CD14-positive monocyte (primary cell): ENCODE data around the gene DGCR6. TPM values are rescaled to one million over a fixed set of nuclear protein-coding genes. Genes with fewer than 3 reads are reported as not detected.

Experiments
- DNase-seq, 3 donors: peaks; one replicate each; pipeline ENCODE4 v3.0.0-alpha.2; 2011 to 2022
- H2AFZ ChIP-seq: 2 replicates; pipeline ENCODE4 v1.6.0; 2012; ENCODE audit warnings: mild to moderate bottlenecking, low read depth, low read length, inconsistent platforms; ENCODE audit not compliant: insufficient read depth, poor library complexity, severe bottlenecking
- H3K27ac ChIP-seq, 2 donors: 1 replicate in 1 of 2; 2 replicates in 1 of 2; pipeline ENCODE4 v1.5.1; 2012 to 2013; ENCODE audit warnings: low read length in 2 of 2, control low read depth in 1 of 2, inconsistent platforms in 1 of 2, low read depth in 1 of 2, mild to moderate bottlenecking in 1 of 2
- H3K27me3 ChIP-seq, 2 donors: one replicate each; pipeline versions ENCODE4 v1.6.0 to v1.6.1; 2011 to 2013; ENCODE audit warnings: low read length in 2 of 2; ENCODE audit not compliant: control insufficient read depth in 2 of 2, insufficient read depth in 2 of 2
- H3K36me3 ChIP-seq, 2 donors: replicated peaks in 1 of 2; 1 replicate in 1 of 2; 2 replicates in 1 of 2; pipeline versions ENCODE4 v1.5.1 to v1.6.1; 2012 to 2013; ENCODE audit warnings: low read length in 2 of 2, control low read depth in 1 of 2, inconsistent platforms in 1 of 2, mild to moderate bottlenecking in 1 of 2; ENCODE audit not compliant: insufficient read depth in 2 of 2, control insufficient read depth in 1 of 2
- H3K4me1 ChIP-seq, 2 donors: 1 replicate in 1 of 2; 2 replicates in 1 of 2; pipeline versions ENCODE4 v1.5.1 to v1.6.1; 2012 to 2013; ENCODE audit warnings: low read length in 2 of 2, control low read depth in 1 of 2, inconsistent platforms in 1 of 2, mild to moderate bottlenecking in 1 of 2, moderate library complexity in 1 of 2; ENCODE audit not compliant: insufficient read depth in 2 of 2, control insufficient read depth in 1 of 2
- H3K4me2 ChIP-seq: replicated peaks from 2 replicates; pipeline ENCODE3; 2012; ENCODE audit warnings: low read length, moderate library complexity, mild to moderate bottlenecking; ENCODE audit not compliant: poor library complexity, severe bottlenecking; ENCODE audit errors: extremely low read depth
- H3K4me3 ChIP-seq, 3 experiments: fragments of 200-600 bp in 1 of 3; sonication (generic) in 1 of 3; replicated peaks in 1 of 3; 1 replicate in 2 of 3; 2 replicates in 1 of 3; pipeline ENCODE4 v1.5.1; 2011 to 2013; ENCODE audit warnings: low read length in 3 of 3, mild to moderate bottlenecking in 3 of 3, control low read depth in 2 of 3, low read depth in 2 of 3, inconsistent platforms in 1 of 3, moderate library complexity in 1 of 3
- H3K79me2 ChIP-seq: 2 replicates; pipeline ENCODE4 v1.6.0; 2012; ENCODE audit warnings: mild to moderate bottlenecking, control low read depth, inconsistent platforms, low read length, moderate library complexity; ENCODE audit not compliant: insufficient read depth
- H3K9ac ChIP-seq: 2 replicates; pipeline ENCODE4 v1.6.0; 2017; ENCODE audit warnings: low read length, mild to moderate bottlenecking; ENCODE audit not compliant: insufficient read depth, poor library complexity, severe bottlenecking
- H3K9me3 ChIP-seq, 2 donors: replicated peaks in 1 of 2; 1 replicate in 1 of 2; 2 replicates in 1 of 2; pipeline versions ENCODE4 v1.5.1 to v1.6.1; 2012 to 2013; ENCODE audit warnings: low read length in 2 of 2, control low read depth in 1 of 2; ENCODE audit not compliant: control insufficient read depth in 1 of 2, insufficient read depth in 1 of 2
- H4K20me1 ChIP-seq: 2 replicates; pipeline ENCODE4 v1.6.0; 2012; ENCODE audit warnings: mild to moderate bottlenecking, low read length, control low read depth, moderate library complexity; ENCODE audit not compliant: insufficient read depth
- H3K27ac Mint-ChIP-seq, 7 donors: one replicate each; pipeline ENCODE4 v1.8.0; 2020; ENCODE audit warnings: mild to moderate bottlenecking in 7 of 7, mixed read lengths in 7 of 7, moderate library complexity in 6 of 7, inconsistent platforms in 2 of 7
- H3K27me3 Mint-ChIP-seq, 3 donors: one replicate each; pipeline ENCODE4 v1.8.0; 2021 to 2022; ENCODE audit warnings: low read depth in 3 of 3, mild to moderate bottlenecking in 3 of 3, mixed read lengths in 3 of 3, moderate library complexity in 3 of 3, inconsistent platforms in 1 of 3
- H3K36me3 Mint-ChIP-seq, 2 donors: one replicate each; pipeline ENCODE4 v1.8.0; 2020; ENCODE audit warnings: mixed read lengths in 2 of 2, inconsistent platforms in 1 of 2, mild to moderate bottlenecking in 1 of 2
- H3K4me1 Mint-ChIP-seq: one replicate; pipeline ENCODE4 v1.8.0; 2020; ENCODE audit warnings: mild to moderate bottlenecking, mixed read lengths
- H3K4me3 Mint-ChIP-seq, 2 donors: one replicate each; pipeline ENCODE4 v1.8.0; 2020; ENCODE audit warnings: mild to moderate bottlenecking in 2 of 2, mixed read lengths in 2 of 2, moderate library complexity in 1 of 2
- H3K9me3 Mint-ChIP-seq, 7 donors: one replicate each; pipeline ENCODE4 v1.8.0; 2020 to 2022; ENCODE audit warnings: mixed read lengths in 7 of 7, mild to moderate bottlenecking in 6 of 7, moderate library complexity in 6 of 7, inconsistent platforms in 2 of 7
- WGBS: methylation state at CpG from one replicate; pipeline ENCODE4 v1.1.5; 2013; ENCODE audit warnings: missing lambda C conversion rate; ENCODE audit not compliant: insufficient coverage; 5-methylcytosine and 5-hydroxymethylcytosine counted together
- intact Hi-C, 2 donors: fragments of 100-400 bp; cut with micrococcal nuclease; formaldehyde crosslinking; loops; one replicate each; pipeline versions ENCODE4 v1.15.0 to v1.15.1; 2023
- polyA plus RNA-seq, 3 donors: library from polyadenylated mRNA; depleted of rRNA in 1 of 3; unstranded in 2 of 3; stranded (reverse) in 1 of 3; fragments of 300-500 nt in 2 of 3; fragments of >200 nt in 1 of 3; fragmentation: Illumina TruSeq in 2 of 3; gene quantifications; 1 replicate in 2 of 3; 2 replicates in 1 of 3; pipeline ENCODE4 v1.2.3, GENCODE V29; 2012 to 2021
- TF ChIP-seq, protein P1 (sequence below): fragments of 200-600 bp; IDR thresholded peaks from one replicate; pipeline ENCODE4 v1.8.0; 2022; ENCODE audit warnings: antibody characterized with exemption, mild to moderate bottlenecking

DGCR6 gene
- polyA plus RNA-seq, 3 donors = 0.17 to 5.1 (median 0.36) TPM

DNA sequence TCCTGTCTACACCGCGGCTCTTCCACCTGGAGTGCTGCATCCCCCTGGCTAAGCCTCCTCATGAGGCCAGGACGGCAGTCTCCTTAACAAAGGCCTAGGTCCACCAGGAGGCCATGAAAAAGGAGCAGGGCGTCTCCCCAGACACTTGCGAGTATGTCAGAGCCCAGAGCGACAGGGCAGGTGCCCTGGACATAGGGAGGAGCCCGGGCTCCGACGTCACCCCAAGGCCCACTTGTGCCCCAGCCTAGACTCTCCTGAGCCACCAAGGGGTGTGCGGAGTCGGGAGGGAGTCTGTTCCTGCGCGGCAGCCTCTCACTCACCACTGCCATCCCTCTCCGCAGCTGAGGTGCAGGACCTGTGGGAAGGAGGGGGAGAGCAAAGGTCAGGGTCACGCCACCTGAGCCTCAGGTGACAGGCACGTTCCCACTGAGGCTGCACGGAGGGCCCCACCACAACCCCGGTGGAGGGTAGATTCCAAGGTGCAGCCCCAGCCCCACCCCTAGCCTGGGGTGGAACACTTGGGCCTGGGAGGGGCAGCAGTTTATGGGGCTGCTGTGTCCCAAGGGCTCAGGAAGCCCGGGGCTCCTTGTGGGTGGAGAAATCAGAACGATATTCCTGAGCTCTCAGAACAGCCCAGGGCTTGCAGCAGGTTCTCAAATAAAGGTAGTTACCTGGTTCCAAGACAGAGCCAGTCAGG lies 19.4 kb downstream of the DGCR6 start:
- no peak overlapping the region for H3K4me2 ChIP-seq
- no peak overlapping the region for H3K4me3 Mint-ChIP-seq
- H3K9me3 Mint-ChIP-seq = no peaks in the 10 kb centered on the region
- H3K4me1 Mint-ChIP-seq = no peaks in the 10 kb centered on the region
- no peak overlapping the region for H3K27ac Mint-ChIP-seq
- TF ChIP-seq, protein P1, sequence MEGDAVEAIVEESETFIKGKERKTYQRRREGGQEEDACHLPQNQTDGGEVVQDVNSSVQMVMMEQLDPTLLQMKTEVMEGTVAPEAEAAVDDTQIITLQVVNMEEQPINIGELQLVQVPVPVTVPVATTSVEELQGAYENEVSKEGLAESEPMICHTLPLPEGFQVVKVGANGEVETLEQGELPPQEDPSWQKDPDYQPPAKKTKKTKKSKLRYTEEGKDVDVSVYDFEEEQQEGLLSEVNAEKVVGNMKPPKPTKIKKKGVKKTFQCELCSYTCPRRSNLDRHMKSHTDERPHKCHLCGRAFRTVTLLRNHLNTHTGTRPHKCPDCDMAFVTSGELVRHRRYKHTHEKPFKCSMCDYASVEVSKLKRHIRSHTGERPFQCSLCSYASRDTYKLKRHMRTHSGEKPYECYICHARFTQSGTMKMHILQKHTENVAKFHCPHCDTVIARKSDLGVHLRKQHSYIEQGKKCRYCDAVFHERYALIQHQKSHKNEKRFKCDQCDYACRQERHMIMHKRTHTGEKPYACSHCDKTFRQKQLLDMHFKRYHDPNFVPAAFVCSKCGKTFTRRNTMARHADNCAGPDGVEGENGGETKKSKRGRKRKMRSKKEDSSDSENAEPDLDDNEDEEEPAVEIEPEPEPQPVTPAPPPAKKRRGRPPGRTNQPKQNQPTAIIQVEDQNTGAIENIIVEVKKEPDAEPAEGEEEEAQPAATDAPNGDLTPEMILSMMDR = no peak
- no peak overlapping the region for H3K9ac ChIP-seq
- no peaks in the 10 kb centered on the region for H3K36me3 Mint-ChIP-seq
- H3K79me2 ChIP-seq = no peaks in the 10 kb centered on the region
- no peaks in the 10 kb centered on the region for H3K4me1 ChIP-seq
- H3K27me3 ChIP-seq = no peaks in the 10 kb centered on the region
- intact Hi-C loops = no loop called here
- no peak for DNase-seq
- WGBS = no CpG with 5 or more reads among the region's 20 CpGs
- H4K20me1 ChIP-seq = no peaks in the 10 kb centered on the region
- H3K4me3 ChIP-seq = no peak overlapping the region
- H3K9me3 ChIP-seq = no peaks in the 10 kb centered on the region
- no peak overlapping the region for H2AFZ ChIP-seq
- H3K27me3 Mint-ChIP-seq = no peaks in the 10 kb centered on the region
- no peak overlapping the region for H3K27ac ChIP-seq
- H3K36me3 ChIP-seq = no peaks in the 10 kb centered on the region

DNA sequence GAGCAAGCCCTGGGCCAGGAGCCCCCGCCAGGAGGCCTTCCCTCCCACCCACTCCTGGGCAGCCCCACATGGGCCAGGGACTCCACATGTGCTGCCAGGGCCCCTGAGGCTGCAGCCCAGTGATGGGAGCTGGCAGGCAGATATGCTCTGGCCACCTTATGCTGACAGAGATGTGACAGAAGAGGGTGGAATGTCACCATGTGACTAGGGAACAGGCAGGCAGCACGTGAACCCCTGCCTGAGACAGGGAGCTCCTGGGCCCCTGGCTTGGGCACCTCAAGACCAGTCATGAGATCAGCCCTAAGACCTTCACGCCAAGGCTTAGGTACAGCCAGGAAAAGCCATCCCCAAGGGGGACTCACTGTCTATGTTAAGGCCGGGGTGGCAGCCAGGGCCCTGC lies 20.9 kb downstream of the DGCR6 start:
- Mint-ChIP-seq H3K9me3 (no peaks in the 10 kb centered on the region), H3K4me1 (no peaks in the 10 kb centered on the region), H3K4me3 (no peak overlapping the region), H3K27ac (no peak overlapping the region), H3K27me3 (no peaks in the 10 kb centered on the region), H3K36me3 (no peaks in the 10 kb centered on the region)
- Histone ChIP-seq H4K20me1 (no peaks in the 10 kb centered on the region), H3K4me3 (no peak overlapping the region), H3K79me2 (no peaks in the 10 kb centered on the region), H3K9me3 (no peaks in the 10 kb centered on the region), H3K9ac (no peak overlapping the region), H3K27ac (no peak overlapping the region), H3K4me1 (no peaks in the 10 kb centered on the region), H3K36me3 (no peaks in the 10 kb centered on the region), H2AFZ (no peak overlapping the region), H3K27me3 (no peaks in the 10 kb centered on the region), H3K4me2 (no peak overlapping the region)
- TF ChIP-seq, protein P1 = no peak
- no CpG with 5 or more reads among the region's 4 CpGs for WGBS
- DNase-seq = no peak
- intact Hi-C loops = no loop called here
